ENCODE measurements around the gene RAD51B. TPM values are rescaled to one million over a fixed set of nuclear protein-coding genes. Genes with fewer than 3 reads are reported as not detected.

Gene RAD51B
- total RNA-seq, 2 donors from 2014 or later: 31.1 to 67.3 TPM

- Mint-ChIP-seq H3K4me3 (no peak overlapping the region), H3K36me3 (no peaks in the 10 kb centered on the region), H3K27ac (no peak overlapping the region), H3K9me3 (no peaks in the 10 kb centered on the region), H3K4me1 (ENCODE audit: low read depth in 2 of 2) (peaks cover 6 to 15% of the 10 kb centered on the region in 2 donors), H3K27me3 (no peaks in the 10 kb centered on the region)
- DNase-seq (ENCODE audit: low spot score): no peak
- no peak for ATAC-seq
These were observed 320.0 kb downstream of the RAD51B start for GRCh38 chr14:68139431-68140075.

- no peaks in the 10 kb centered on the region for H3K9me3 Mint-ChIP-seq
- H3K27me3 Mint-ChIP-seq: no peaks in the 10 kb centered on the region
- ATAC-seq: no peak
- DNase-seq (ENCODE audit: low spot score): no peak
- no peak overlapping the region for H3K27ac Mint-ChIP-seq
- no peak overlapping the region for H3K4me3 Mint-ChIP-seq
- no peaks in the 10 kb centered on the region for H3K36me3 Mint-ChIP-seq
- peaks cover 6 to 13% of the 10 kb centered on the region in 2 donors for H3K4me1 Mint-ChIP-seq (ENCODE audit: low read depth in 2 of 2)
These were observed 320.6 kb downstream of the RAD51B start for GRCh38 chr14:68140076-68140741.

GRCh38 chr14:68140806-68141205, 321.2 kb downstream of the RAD51B start:
- Mint-ChIP-seq H3K27me3 (no peaks in the 10 kb centered on the region), H3K27ac (no peak overlapping the region), H3K4me3 (no peak overlapping the region), H3K4me1 (ENCODE audit: low read depth in 2 of 2) (peaks cover 6 to 13% of the 10 kb centered on the region in 2 donors), H3K9me3 (no peaks in the 10 kb centered on the region), H3K36me3 (no peaks in the 10 kb centered on the region)
- ATAC-seq: no peak
- no peak for DNase-seq (ENCODE audit: low spot score)

GRCh38 chr14:68141281-68142088, 321.9 kb downstream of the RAD51B start:
- ATAC-seq (no peak), DNase-seq (ENCODE audit: low spot score) (no peak)
- Mint-ChIP-seq H3K4me1 (ENCODE audit: low read depth in 2 of 2) (peaks cover 6 to 13% of the 10 kb centered on the region in 2 donors), H3K9me3 (no peaks in the 10 kb centered on the region), H3K27me3 (no peaks in the 10 kb centered on the region), H3K27ac (no peak overlapping the region), H3K4me3 (no peak overlapping the region), H3K36me3 (no peaks in the 10 kb centered on the region)

GRCh38 chr14:68143341-68143841, 323.8 kb downstream of the RAD51B start:
- H3K4me3 Mint-ChIP-seq: no peak overlapping the region
- H3K27ac Mint-ChIP-seq: no peak overlapping the region

GRCh38 chr14:68144051-68144681, 324.6 kb downstream of the RAD51B start:
- H3K27ac Mint-ChIP-seq: no peak overlapping the region
- no peak overlapping the region for H3K4me3 Mint-ChIP-seq
- DNase-seq (ENCODE audit: low spot score) (no peak), ATAC-seq (no peak)
- peaks cover 4% of the 10 kb centered on the region for H3K9me3 Mint-ChIP-seq
- H3K27me3 Mint-ChIP-seq: no peaks in the 10 kb centered on the region
- H3K36me3 Mint-ChIP-seq: peaks cover 10% of the 10 kb centered on the region
- peaks cover 6 to 12% of the 10 kb centered on the region in 2 donors for H3K4me1 Mint-ChIP-seq (ENCODE audit: low read depth in 2 of 2)

More at GRCh38 chr14:68143341-68143841, 323.8 kb downstream of the RAD51B start:
- H3K9me3 Mint-ChIP-seq: peaks cover 4% of the 10 kb centered on the region
- no peaks in the 10 kb centered on the region for H3K27me3 Mint-ChIP-seq
- peaks cover 6% of the 10 kb centered on the region for H3K36me3 Mint-ChIP-seq
- ATAC-seq (no peak), DNase-seq (ENCODE audit: low spot score) (no peak)
- H3K4me1 Mint-ChIP-seq (ENCODE audit: low read depth in 2 of 2): peaks cover 6 to 10% of the 10 kb centered on the region in 2 donors

- Mint-ChIP-seq H3K9me3 (peaks cover 4% of the 10 kb centered on the region), H3K4me3 (no peak overlapping the region), H3K4me1 (ENCODE audit: low read depth in 2 of 2) (peaks cover 6 to 12% of the 10 kb centered on the region in 2 donors), H3K27me3 (no peaks in the 10 kb centered on the region), H3K36me3 (peaks cover 10% of the 10 kb centered on the region), H3K27ac (no peak overlapping the region)
- ATAC-seq (no peak), DNase-seq (ENCODE audit: low spot score) (no peak)
These were observed 325.5 kb downstream of the RAD51B start for GRCh38 chr14:68145036-68145435.

- peaks cover 4% of the 10 kb centered on the region for H3K9me3 Mint-ChIP-seq
These were observed 326.0 kb downstream of the RAD51B start for GRCh38 chr14:68145539-68145938.

GRCh38 chr14:68146818-68147217, 327.2 kb downstream of the RAD51B start:
- Mint-ChIP-seq H3K9me3 (peaks cover 4% of the 10 kb centered on the region), H3K4me1 (ENCODE audit: low read depth in 2 of 2) (peaks cover 6 to 12% of the 10 kb centered on the region in 2 donors), H3K27ac (no peak overlapping the region), H3K36me3 (peaks cover 17% of the 10 kb centered on the region), H3K4me3 (no peak overlapping the region), H3K27me3 (no peaks in the 10 kb centered on the region)
- ATAC-seq (no peak), DNase-seq (ENCODE audit: low spot score) (no peak)

More at GRCh38 chr14:68145539-68145938, 326.0 kb downstream of the RAD51B start:
- peaks cover 6 to 12% of the 10 kb centered on the region in 2 donors for H3K4me1 Mint-ChIP-seq (ENCODE audit: low read depth in 2 of 2)
- peaks cover 10% of the 10 kb centered on the region for H3K36me3 Mint-ChIP-seq
- no peak for ATAC-seq
- DNase-seq (ENCODE audit: low spot score): no peak
- peak overlapping the region in 1 of 2 donors; percentile 10 for H3K27ac Mint-ChIP-seq
- no peak overlapping the region for H3K4me3 Mint-ChIP-seq
- H3K27me3 Mint-ChIP-seq: no peaks in the 10 kb centered on the region

- DNase-seq (ENCODE audit: low spot score) (no peak), ATAC-seq (no peak)
- Mint-ChIP-seq H3K27me3 (no peaks in the 10 kb centered on the region), H3K36me3 (peaks cover 20% of the 10 kb centered on the region), H3K4me1 (ENCODE audit: low read depth in 2 of 2) (peaks cover 6 to 12% of the 10 kb centered on the region in 2 donors), H3K9me3 (peaks cover 4% of the 10 kb centered on the region), H3K4me3 (no peak overlapping the region), H3K27ac (no peak overlapping the region)
These were observed 327.7 kb downstream of the RAD51B start for GRCh38 chr14:68147303-68147702.

- peaks cover 7% of the 10 kb centered on the region for H3K9me3 Mint-ChIP-seq
- H3K4me3 Mint-ChIP-seq: no peak overlapping the region
- H3K4me1 Mint-ChIP-seq (ENCODE audit: low read depth in 2 of 2): peaks cover 8 to 13% of the 10 kb centered on the region in 2 donors
- H3K27ac Mint-ChIP-seq: peak overlapping the region in 1 of 2 donors; percentile 26
- peaks cover 27% of the 10 kb centered on the region for H3K36me3 Mint-ChIP-seq
- no peak for DNase-seq (ENCODE audit: low spot score)
- peak in 1 of 2 donors; percentile 51 for ATAC-seq
- H3K27me3 Mint-ChIP-seq: no peaks in the 10 kb centered on the region
These were observed 328.7 kb downstream of the RAD51B start for GRCh38 chr14:68148276-68148675.

GRCh38 chr14:68148763-68149162, 329.2 kb downstream of the RAD51B start:
- no peak overlapping the region for H3K27ac Mint-ChIP-seq
- no peaks in the 10 kb centered on the region for H3K27me3 Mint-ChIP-seq
- no peak for DNase-seq (ENCODE audit: low spot score)
- peaks cover 11% of the 10 kb centered on the region in 2 donors for H3K4me1 Mint-ChIP-seq (ENCODE audit: low read depth in 2 of 2)
- H3K9me3 Mint-ChIP-seq: peaks cover 7% of the 10 kb centered on the region
- peaks cover 31% of the 10 kb centered on the region for H3K36me3 Mint-ChIP-seq
- no peak for ATAC-seq
- no peak overlapping the region for H3K4me3 Mint-ChIP-seq

GRCh38 chr14:68153275-68153674, 333.7 kb downstream of the RAD51B start:
- H3K36me3 Mint-ChIP-seq: peaks cover 34% of the 10 kb centered on the region
- H3K27ac Mint-ChIP-seq: no peak overlapping the region
- no peak overlapping the region for H3K4me3 Mint-ChIP-seq
- DNase-seq (ENCODE audit: low spot score): no peak
- no peak for ATAC-seq
- H3K27me3 Mint-ChIP-seq: no peaks in the 10 kb centered on the region
- H3K4me1 Mint-ChIP-seq (ENCODE audit: low read depth in 2 of 2): peaks cover 5 to 9% of the 10 kb centered on the region in 2 donors
- peaks cover 9% of the 10 kb centered on the region for H3K9me3 Mint-ChIP-seq
